ENCODE measurements around the gene DMBX1.

Gene DMBX1

DNA sequence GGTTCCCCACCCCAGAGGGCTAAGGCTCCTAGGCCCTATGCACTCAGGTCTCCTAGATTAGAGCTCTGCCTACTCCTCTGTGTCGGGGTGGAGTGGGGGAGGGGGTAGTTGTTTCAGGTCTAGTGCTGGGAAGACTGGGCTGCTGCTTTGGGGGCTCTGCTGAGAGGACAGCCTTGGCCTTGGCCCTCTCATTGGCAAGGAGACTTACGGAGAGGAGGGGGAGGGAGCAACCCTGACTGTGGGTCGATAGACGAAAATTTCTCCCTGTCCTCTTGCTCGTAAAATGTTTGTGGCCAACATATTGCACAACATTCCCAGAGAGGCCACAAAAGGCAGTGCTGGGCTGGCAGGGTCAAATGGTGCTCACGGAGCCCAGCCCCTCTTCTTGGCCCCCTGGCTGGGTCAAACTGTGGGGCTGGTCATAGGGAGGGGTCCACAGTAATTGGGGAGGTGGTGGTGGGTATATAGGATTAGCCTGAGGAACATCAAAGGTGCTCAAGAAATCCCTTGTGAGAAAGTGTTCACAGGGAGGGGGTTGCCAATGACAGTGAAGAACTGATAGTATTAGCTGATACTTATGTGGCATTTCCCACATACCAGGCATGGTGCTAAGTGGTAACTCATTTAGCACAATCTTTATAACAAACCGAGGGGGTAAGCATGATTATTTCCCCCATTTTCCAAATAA, 8.5 kb upstream of the DMBX1 start:
- TF ChIP-seq CTCF (IDR thresholded peaks at IDR 0.05): no peak

- no peak for TF ChIP-seq CTCF (IDR thresholded peaks at IDR 0.05)
These were observed 7.7 kb upstream of the DMBX1 start for GRCh38 chr1:46481961-46482360.

DNA sequence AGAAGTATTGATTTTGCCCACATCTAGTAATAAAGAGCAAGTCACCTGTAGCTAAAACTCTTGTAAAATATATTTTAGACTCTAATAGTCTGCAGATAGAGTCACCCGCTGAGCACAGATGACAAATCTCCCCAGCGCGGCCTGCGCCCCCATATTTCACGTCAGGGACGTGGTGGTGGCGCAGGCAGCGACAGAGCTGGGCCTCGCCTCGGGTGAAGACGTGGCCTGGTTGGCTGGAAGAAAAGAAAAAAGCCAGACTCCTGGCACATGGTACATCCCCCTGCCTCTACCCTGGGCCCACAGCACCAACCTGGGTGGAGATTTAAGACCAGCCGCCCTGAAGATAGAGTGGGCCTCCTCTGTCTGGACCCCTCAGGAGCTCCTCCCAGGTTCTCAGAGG, 6.0 kb upstream of the DMBX1 start:
- no peak for TF ChIP-seq CTCF (IDR thresholded peaks at IDR 0.05)

DNA sequence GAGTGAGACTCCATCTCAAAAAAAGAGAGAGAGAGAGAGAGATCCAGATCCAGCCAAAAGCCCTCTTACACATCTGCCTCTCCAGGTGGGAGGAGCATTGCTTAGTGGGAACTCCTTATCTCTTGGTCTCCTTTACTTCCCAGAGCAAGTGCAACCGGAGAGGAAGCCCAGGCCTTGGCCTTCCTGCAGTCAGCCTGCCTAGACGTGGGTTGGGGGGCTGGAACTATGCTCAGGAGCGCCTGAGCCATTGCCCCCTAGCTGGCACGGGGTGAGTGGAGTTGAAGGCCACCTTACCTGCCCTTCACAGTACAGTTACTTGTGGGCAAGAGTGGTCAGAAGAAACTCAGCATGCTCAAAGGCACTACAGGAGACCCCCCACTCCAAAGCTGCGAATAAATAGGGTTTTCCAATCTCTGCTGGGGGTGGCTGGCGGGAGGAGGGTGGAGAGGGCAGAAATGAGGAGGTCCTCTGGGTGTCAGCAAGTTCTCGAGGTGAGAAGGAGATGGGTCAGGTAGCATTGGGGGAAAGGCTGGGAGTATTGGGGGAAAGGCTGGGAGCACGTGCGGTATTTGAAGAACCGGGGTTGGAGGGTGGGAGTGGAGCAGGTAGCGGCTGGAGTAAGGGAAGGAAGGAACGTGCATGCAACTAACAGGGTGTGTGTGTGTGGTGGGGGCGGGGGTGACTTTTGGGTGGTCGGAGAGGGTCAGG, 4.7 kb upstream of the DMBX1 start:
- TF ChIP-seq CTCF (IDR thresholded peaks at IDR 0.05): no peak

GRCh38 chr1:46485564-46486431, 3.8 kb upstream of the DMBX1 start:
- no peak for TF ChIP-seq CTCF (IDR thresholded peaks at IDR 0.05)

- no peak for TF ChIP-seq CTCF (IDR thresholded peaks at IDR 0.05)
These were observed 3.1 kb upstream of the DMBX1 start for GRCh38 chr1:46486432-46487015.

DNA sequence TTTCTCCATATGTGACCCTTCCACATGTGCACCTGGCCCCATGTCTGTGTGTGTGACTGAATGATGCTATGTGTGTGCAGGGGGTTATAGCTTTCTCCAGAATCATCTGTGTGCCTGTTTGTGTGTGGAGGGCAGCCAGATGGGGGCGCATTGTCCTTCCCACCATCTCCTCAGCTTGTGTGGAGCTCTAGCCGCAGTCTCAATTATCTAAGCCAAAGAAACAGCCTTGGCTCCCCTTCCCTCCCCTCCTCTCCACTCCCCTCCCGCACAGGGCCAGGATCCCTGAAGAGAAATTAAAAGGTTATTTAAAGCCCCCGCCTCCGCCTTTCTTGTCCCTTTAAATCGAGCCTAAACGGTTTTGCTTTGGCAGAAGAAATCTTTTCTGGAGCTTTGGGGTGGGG, 1.8 kb upstream of the DMBX1 start:
- no peak for TF ChIP-seq CTCF (IDR thresholded peaks at IDR 0.05)
